NT2/D1 (cell line): ENCODE measurements around the gene SIK1.

ENCODE experiments used
- SUZ12 ChIP-seq: IDR thresholded peaks from 2 replicates; pipeline ENCODE4 v1.6.1; 2011; ENCODE audit not compliant: insufficient read length, insufficient read depth; ENCODE audit errors: extremely low read depth
- ZNF274 ChIP-seq: IDR thresholded peaks from 2 replicates; pipeline ENCODE4 v1.6.1; 2011; ENCODE audit warnings: mild to moderate bottlenecking, low read depth, low read length

DNA sequence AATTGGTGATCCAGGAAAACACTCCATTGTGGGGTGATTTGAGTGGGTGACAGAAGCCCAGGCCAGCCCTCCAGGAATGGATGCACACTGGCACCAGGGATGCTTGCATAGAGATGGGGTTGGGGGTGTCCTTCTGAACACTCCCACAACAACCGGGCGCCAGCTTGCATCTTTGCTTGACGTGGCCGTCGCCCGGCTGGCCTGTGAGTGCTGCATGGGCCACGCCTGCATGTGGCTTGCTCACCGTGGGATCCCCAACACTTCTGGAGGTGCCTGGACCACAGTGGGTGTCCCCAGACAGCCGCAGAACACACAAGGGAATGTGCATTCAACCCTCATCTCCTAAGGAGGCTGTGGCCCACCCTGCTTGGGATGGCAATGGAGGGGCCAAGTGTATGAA lies 55.1 kb downstream of the SIK1 start:
- TF ChIP-seq ZNF274 (no peak), SUZ12 (no peak)
